Ramos (cell line): ENCODE results near the gene CTSD.
"Not testable (repeated sequence)": the region's sequence is repeated elsewhere in the genome, so short reads cannot be mapped to it uniquely, and the experiment has no call there.

Experiments used
- in situ Hi-C: fragments of 300-500 bp; cut with MboI; formaldehyde crosslinking; loops from one replicate; pipeline ENCODE4 v1.14.3; 2022; ENCODE audit warnings: low sequenced_read_pairs; ENCODE audit not compliant: unreplicated experiment

The CTSD gene

GRCh38 chr11:1771700-1772099 is 8.0 kb upstream of the CTSD start:
- in situ Hi-C loops: no loop called here

DNA sequence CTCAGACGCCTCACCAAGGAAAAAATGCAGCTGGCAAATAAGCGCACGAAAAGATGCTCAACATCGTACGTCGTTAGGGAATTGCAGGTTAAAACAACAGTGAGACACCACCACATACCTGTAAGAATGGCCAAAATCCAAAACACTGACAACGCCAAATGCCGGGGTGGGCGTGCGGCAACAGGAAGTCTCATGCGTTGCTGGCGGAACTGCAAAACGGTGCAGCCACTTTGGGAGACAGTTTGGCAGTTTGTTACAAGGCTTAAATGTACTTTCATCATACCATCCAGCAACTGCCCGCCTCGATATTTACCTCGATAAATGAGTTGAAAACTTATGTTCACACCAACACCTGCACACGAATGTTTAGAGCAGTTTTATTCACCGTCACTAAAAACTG is 7.5 kb upstream of the CTSD start:
- in situ Hi-C loops: no loop called here

GRCh38 chr11:1770528-1770927 is 6.8 kb upstream of the CTSD start:
- in situ Hi-C loops: no loop called here

DNA sequence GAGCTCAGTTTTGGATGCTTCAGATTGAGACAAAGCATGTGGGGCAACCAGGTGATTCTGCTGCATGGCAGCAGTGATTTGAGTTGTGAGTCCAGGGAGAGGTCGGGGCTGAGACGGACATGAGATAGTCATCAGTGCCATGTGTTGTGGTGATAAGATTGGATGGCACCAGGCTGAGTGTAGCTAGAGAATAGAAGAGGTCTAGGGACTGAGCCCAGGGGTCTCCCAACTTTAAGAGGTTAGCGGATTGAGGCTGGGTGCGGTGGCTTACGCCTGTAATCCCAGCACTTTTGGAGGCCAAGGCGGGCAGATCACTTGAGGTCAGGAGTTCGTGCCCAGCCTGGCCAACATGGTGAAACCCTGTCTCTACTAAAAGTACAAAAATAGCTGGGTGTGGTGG is 6.3 kb upstream of the CTSD start:
- in situ Hi-C loops: no loop called here

- in situ Hi-C loops: not testable (repeated sequence)
These were observed 5.7 kb upstream of the CTSD start for GRCh38 chr11:1769304-1769936.

DNA sequence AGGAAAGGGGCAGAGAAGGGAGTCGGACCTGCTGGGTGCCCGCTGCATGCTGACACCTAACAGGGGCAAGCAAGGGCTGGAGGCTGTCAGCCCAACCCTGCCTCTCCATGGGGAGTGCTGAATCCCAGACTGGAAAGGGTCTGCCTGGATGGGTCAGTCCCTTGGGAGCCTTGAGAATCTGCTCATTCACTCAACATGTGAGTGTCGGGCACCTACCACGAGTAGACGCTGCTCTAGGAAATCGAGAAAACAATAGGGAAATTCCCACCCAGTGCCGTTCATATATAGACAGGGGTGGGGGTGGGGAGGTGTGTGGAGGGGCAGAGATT is 4.4 kb upstream of the CTSD start:
- in situ Hi-C loops: no loop called here

DNA sequence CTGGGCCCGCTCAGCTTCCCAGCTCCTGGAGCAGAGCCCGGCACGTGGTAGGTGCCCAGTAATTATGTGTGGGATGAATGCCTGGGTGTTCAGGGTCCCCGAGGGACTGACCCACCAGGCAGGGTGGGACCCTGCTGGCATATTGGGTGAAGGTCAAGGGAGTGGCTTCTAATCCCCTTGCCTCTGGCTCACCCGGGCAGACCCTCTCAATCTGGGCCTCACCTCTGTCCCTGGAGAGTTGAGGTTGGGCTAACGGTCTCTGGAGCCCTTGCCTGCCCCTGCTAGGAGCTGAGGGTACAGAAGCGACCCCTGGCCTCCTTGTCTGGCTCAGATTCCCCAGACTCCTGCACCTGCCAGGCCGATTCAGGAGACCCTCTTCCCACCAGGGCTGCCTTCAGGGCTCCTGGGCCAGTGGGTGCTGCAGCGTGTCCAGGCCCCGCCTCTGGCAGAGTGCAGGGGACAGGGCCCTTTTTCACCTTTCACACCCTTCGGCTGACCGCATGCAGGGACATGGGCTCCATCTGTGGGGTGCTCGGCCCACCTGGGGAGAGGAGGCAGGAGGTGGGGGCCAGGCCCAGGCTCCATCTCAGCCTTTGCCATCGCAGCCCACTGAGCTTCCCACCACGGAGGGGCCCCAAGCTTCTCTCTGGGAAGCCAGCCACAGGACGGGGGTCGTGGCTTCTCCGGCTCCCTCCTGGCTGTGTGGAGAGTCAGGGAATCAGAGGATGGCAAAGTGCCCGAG is 3.8 kb upstream of the CTSD start:
- in situ Hi-C loops: no loop called here

DNA sequence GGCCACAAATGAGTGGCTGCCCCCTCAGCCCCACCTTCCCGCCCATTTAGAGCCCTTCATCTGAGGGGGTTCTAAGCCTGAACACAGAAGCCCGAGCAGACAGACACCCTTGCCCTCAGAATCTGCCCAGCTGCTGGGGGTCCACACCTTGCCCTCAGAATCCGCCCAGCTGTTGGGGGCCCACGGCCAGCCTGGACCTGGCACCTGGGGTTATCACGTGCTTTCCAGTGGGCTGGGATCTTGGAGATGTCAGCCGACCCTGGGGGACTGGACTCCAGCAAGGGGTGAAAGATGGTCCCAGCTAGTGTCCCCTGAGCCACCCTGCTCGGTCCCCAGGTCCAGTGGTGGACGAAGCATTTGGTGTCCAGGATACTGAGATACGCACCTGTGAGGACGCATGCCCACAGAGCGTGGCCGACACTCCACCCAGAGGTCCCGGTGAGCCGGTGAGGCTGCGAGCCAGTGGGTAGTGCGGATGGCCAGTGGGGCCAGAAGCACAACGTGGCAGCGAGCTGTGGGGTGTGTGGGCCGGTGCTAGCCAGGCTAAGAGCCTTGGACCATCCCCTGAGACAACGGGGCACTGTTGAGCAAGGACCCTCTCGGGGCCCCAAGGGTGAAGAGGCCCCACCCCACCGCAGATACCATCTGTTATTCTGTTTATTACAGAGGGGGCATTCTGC is 3.1 kb upstream of the CTSD start:
- in situ Hi-C loops: no loop called here

DNA sequence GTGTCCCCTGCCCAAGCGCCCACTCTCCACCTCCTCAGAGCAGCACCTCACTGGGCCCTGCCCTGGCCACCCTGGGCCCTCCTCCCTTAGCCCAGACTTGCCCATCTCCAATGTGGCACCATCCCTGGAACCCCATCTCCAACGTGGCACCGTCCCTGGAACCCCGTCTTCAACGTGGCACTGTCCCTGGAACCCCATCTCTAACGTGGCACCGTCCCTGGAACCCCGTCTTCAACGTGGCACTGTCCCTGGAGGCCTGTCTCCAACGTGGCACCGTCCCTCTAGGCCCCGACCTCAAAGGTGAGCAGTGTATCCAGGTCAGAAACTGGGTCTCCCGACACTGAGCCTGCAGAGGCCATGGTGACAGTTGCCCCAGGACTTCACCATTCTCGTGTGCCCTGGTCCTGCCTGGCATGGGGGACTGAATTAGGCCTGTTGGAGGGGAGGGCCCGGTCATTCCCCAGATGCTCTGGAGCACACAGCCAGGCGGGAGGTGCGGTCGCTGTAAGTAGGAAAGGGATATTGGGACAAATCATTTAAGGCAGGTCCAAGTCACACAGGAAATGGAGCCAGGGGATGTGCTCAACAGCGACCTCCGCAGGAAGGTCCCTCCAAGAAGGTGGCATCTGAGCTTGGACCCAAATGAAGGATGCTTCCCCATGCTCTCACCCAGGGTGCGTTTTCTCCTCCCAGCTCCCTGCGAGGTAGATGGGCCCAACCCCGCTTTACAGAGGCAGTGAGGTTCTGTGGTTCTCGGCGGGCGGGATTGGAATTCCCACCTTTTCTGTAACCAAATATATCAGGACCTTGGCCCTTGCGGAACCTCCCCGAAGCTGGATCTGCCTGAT is 2.4 kb upstream of the CTSD start:
- in situ Hi-C loops: no loop called here

- in situ Hi-C loops: no loop called here
These were observed 361 bp downstream of the CTSD start for GRCh38 chr11:1763336-1763795.

GRCh38 chr11:1762537-1763302 is 1.0 kb downstream of the CTSD start:
- in situ Hi-C loops: no loop called here

DNA sequence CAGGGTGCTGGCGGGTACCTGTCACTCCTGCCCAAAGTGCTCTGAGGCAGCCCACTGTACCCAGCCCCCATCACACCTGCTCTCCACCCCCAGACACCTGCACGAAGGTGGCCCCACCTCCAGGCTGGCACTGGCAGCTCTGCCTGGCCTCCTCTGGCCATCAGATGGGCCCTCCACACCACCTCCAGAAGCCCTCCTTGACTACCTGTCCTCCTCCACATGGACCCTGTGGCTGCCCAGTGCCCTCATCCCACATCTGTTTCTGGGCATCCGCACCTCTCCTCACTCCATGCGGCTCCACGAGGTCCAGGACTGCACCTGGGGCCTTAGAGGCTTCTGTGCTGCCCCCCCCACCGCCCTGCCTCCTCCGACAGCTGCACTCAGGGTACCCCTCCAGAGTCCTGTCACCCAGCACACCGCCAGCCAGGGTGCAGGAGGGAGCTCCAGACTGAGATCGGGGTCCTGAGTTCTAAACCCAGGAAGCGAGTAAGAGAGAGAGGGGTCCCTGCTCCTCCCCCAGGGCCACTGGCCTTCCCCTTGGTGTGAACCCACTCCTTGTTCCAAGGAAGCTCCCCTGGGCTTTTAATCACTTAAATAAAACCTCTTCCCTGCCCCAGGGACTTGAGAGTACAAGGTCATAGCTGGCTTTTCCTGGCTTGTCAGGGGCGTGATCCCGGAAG is 1.7 kb downstream of the CTSD start:
- in situ Hi-C loops: no loop called here

GRCh38 chr11:1761110-1761856 is 2.4 kb downstream of the CTSD start:
- in situ Hi-C loops: no loop called here

DNA sequence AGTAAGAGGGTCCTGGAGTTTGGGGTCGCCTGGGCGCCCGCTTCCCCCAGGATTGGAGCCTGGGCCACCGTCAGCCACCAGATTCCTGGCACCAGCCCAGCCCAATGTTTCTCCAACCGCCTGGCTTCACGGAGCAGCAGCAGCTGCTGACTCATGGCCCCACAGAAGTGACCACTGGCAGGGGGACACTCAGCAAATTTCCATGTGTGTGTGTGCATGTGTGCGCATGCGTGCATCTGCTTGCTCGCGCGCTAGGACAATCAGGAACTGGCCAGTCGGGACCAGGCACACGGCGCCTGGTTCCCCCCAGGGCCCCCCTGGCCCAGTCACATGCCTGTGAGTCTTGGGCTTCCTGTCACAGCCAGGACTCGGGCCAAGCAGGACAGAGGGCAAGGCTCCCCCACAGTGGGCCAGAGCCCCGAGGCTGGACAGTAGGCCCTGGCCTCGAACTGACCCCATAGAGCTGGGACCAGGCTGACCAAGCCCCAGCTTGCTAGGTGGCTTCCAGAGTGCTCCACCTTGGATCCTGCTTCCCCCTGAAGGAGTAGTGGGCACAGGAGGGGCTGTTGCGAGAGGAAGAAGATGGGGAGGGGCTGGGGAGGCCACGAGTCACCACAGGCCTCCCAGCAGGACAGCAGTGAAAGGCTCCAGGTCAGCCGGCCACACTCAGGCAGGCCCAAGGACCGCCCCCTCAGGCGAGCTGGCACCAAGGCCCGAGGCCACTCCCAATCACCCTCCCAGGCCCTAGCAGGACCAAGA is 3.2 kb downstream of the CTSD start:
- in situ Hi-C loops: no loop called here

DNA sequence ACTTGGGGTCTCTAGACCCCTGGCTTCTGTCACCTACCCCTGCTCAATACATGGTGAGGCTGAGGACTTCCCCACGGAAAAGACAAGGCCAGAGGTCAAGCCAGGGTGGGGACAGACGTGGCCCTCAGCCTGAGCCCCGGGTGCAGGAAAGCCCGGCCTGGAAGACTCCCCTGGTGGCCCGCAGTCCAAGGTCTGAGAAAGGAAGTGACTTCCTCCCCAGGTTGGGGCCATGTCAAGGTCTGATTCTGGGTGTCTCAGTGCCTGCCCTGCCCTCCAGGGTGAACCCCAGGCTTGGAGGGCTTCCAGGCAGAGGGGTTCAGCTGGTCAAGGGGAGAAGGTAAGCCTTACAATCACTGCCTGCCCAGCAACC is 3.9 kb downstream of the CTSD start:
- in situ Hi-C loops: no loop called here

DNA sequence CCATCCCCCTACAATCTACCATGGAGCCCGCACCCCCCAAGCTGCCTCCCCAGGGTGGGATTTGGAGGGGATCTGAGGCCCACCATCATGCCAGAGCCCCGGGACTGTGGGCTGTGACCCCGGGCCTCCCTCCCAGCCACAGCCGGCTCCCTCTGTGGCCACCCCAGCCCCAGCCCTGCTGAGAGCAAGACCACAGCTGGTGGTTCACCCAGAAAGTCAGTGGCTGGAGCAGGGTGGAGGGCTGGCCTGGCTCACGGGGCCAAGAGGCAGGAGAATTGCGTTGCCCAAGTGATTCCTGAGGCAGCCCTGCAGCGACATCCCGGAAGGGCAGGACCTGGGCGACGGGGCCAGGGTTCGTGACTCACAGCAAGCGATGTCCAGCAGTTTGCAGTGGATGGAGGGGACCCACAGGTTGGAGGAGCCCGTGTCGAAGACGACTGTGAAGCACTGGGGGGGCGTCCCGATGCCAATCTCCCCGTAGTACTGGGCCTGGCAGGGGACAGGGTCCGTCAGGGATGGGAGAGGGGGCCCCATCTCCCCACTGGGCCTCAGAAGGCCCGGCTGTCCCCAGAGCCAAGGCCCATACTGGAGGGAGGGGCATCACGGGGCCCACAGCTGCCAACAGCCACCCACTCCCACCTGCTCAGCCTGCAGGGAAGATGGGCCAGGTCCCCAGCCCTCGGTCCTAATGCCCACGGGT is 4.4 kb downstream of the CTSD start:
- in situ Hi-C loops: no loop called here

DNA sequence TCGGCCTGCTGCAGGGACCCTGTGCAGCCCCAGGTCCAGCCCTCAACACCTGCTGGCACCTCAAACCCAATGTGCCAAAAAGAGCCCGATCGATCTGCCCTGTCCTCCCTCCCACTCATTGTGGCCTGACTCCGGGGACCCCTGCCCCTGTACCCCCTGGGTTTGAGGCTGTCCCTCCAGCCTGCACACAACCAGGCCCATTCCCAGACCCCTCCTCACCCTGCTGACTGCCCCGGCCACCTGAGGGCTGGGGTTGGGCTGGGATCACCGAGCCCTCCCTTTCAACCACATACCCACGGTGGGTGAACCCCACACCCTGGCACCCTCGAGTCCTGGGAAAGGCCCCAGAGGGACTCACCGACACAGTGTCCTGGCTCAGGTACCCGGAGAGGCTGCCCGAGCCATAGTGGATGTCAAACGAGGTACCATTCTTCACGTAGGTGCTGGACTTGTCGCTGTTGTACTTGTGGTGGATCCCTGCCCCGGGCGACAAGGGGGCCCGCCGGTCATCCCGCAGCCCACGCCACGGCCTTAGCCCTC is 5.0 kb downstream of the CTSD start:
- in situ Hi-C loops: no loop called here
